GM23338 (cell line): ENCODE data around the gene CENPE. TPM values are rescaled to one million over a fixed set of nuclear protein-coding genes. Genes with fewer than 3 reads are reported as not detected.

Experiments used
- ATAC-seq: fragments of 200-7000 bp; cut with Tn5 transposase; 3 replicates; pipeline ENCODE4 v1.9.1; 2020
- DNase-seq: peaks from one replicate; pipeline ENCODE4 v3.0.0-alpha.2; 2015; ENCODE audit warnings: low spot score
- H2AFZ ChIP-seq: fragments of 200-600 bp; sonication (generic); 2 replicates; pipeline ENCODE4 v1.8.0; 2016; ENCODE audit warnings: antibody characterized with exemption, mild to moderate bottlenecking, moderate library complexity
- H3F3A ChIP-seq: fragments of 200-600 bp; sonication (generic); replicated peaks from 2 replicates; pipeline ENCODE4 v1.8.0; 2017; ENCODE audit warnings: antibody characterized with exemption, mixed run types, low read depth
- H3K27ac ChIP-seq: fragments of 200-600 bp; sonication (generic); 2 replicates; pipeline ENCODE4 v1.6.1; 2016; ENCODE audit warnings: low read depth
- H3K27me3 ChIP-seq: fragments of 200-600 bp; sonication (generic); 2 replicates; pipeline ENCODE4 v1.8.0; 2016; ENCODE audit warnings: mild to moderate bottlenecking, mixed run types, moderate library complexity; ENCODE audit not compliant: insufficient read depth
- H3K36me3 ChIP-seq: fragments of 200-600 bp; sonication (generic); 2 replicates; pipeline ENCODE4 v1.8.0; 2016; ENCODE audit warnings: mild to moderate bottlenecking; ENCODE audit not compliant: insufficient read depth
- H3K4me1 ChIP-seq: fragments of 200-600 bp; sonication (generic); 2 replicates; pipeline ENCODE4 v1.8.0; 2016; ENCODE audit warnings: mild to moderate bottlenecking, moderate library complexity; ENCODE audit not compliant: insufficient read depth
- H3K4me2 ChIP-seq: fragments of 200-600 bp; sonication (generic); 2 replicates; pipeline ENCODE4 v1.7.1; 2017; ENCODE audit warnings: mixed run types
- H3K4me3 ChIP-seq: fragments of 200-600 bp; sonication (generic); 2 replicates; pipeline ENCODE4 v1.6.1; 2016; ENCODE audit warnings: mixed run types
- H3K79me2 ChIP-seq: fragments of 200-600 bp; sonication (generic); replicated peaks from 2 replicates; pipeline ENCODE4 v1.8.0; 2017; ENCODE audit warnings: mild to moderate bottlenecking; ENCODE audit not compliant: insufficient read depth
- H3K9me2 ChIP-seq: fragments of 200-600 bp; sonication (generic); 2 replicates; pipeline ENCODE4 v1.8.0; 2017; ENCODE audit not compliant: insufficient read depth
- H4K20me1 ChIP-seq: fragments of 200-600 bp; sonication (generic); replicated peaks from 2 replicates; pipeline ENCODE4 v1.8.0; 2017; ENCODE audit warnings: mild to moderate bottlenecking; ENCODE audit not compliant: insufficient read depth
- H3K27ac Mint-ChIP-seq: 2 replicates; pipeline ENCODE4 v1.8.0; 2020; ENCODE audit warnings: inconsistent platforms, mild to moderate bottlenecking, moderate library complexity, mixed read lengths
- H3K27me3 Mint-ChIP-seq: 3 replicates; pipeline ENCODE4 v1.8.0; 2022; ENCODE audit warnings: low read depth, mild to moderate bottlenecking, moderate library complexity, mixed read lengths, inconsistent platforms; ENCODE audit not compliant: insufficient read depth, poor library complexity
- H3K36me3 Mint-ChIP-seq: 3 replicates; pipeline ENCODE4 v1.8.0; 2021; ENCODE audit warnings: low read depth, mild to moderate bottlenecking, inconsistent platforms, moderate library complexity, mixed read lengths
- H3K4me1 Mint-ChIP-seq: 3 replicates; pipeline ENCODE4 v1.8.0; 2020; ENCODE audit warnings: mild to moderate bottlenecking, inconsistent platforms, mixed read lengths
- H3K4me3 Mint-ChIP-seq: 3 replicates; pipeline ENCODE4 v1.8.0; 2021; ENCODE audit warnings: moderate library complexity, mild to moderate bottlenecking, inconsistent platforms, mixed read lengths
- H3K9me3 Mint-ChIP-seq: 3 replicates; pipeline ENCODE4 v1.8.0; 2020; ENCODE audit warnings: moderate library complexity, mild to moderate bottlenecking, inconsistent platforms, mixed read lengths
- CREB1 ChIP-seq: fragments of 250-450 bp; sonication (Bioruptor Pico); IDR thresholded peaks from 2 replicates; pipeline ENCODE4 v1.5.0; 2020; ENCODE audit warnings: low read depth, mild to moderate bottlenecking, moderate library complexity
- CTCF ChIP-seq, 2 experiments: fragments of 200-600 bp in 1 of 2; sonication (generic) in 1 of 2; conservative IDR thresholded peaks; 2 replicates each; pipeline versions ENCODE4 v1.5.1 to v1.6.1; 2016 to 2017; ENCODE audit warnings: antibody characterized with exemption in 2 of 2, low read depth in 2 of 2, mild to moderate bottlenecking in 2 of 2, moderate library complexity in 1 of 2
- ETS1 ChIP-seq: IDR thresholded peaks from 2 replicates; pipeline ENCODE4 v1.6.1; 2016; ENCODE audit warnings: antibody characterized with exemption
- EZH2 ChIP-seq: fragments of 200-600 bp; sonication (generic); IDR thresholded peaks from one replicate; pipeline ENCODE4 v1.8.0; 2017; ENCODE audit warnings: antibody characterized with exemption, mild to moderate bottlenecking, low read depth; ENCODE audit not compliant: unreplicated experiment
- EZH2phosphoT487 ChIP-seq: fragments of 200-600 bp; sonication (generic); IDR thresholded peaks from one replicate; pipeline ENCODE4 v1.8.1; 2018; ENCODE audit warnings: antibody characterized with exemption; ENCODE audit not compliant: unreplicated experiment
- STAT1 ChIP-seq: IDR thresholded peaks from one replicate; pipeline ENCODE4 v1.6.1; 2016; ENCODE audit warnings: antibody characterized with exemption; ENCODE audit not compliant: unreplicated experiment
- ZNF114 ChIP-seq: fragments of 250-450 bp; sonication (Bioruptor Pico); IDR thresholded peaks from 2 replicates; pipeline ENCODE4 v1.5.0; 2020; ENCODE audit warnings: mild to moderate bottlenecking, moderate library complexity
- ZNF462 ChIP-seq: fragments of 250-450 bp; sonication (Bioruptor Pico); IDR thresholded peaks from 2 replicates; pipeline ENCODE4 v1.5.0; 2020; ENCODE audit warnings: mild to moderate bottlenecking, moderate library complexity
- polyA plus RNA-seq: library from polyadenylated mRNA; unstranded; fragments of >200 nt; fragmentation: Nextera tagmentation; extraction: Ambion mirVana; gene quantifications from 2 replicates; pipeline ENCODE4 v1.2.1, GENCODE V29; 2016
- total RNA-seq: library from RNA; depleted of rRNA; stranded (reverse); fragments of >200 nt; shearing (Covaris generic); gene quantifications from 2 replicates; pipeline ENCODE4 v1.2.3, GENCODE V29; 2014

The CENPE gene
- total and polyA plus RNA-seq, 2 experiments from 2014 or later = 42.2 to 46.7 TPM

GRCh38 chr4:103091601-103092223 is 106.4 kb downstream of the CENPE start:
- Histone ChIP-seq H3K79me2 (no peaks in the 10 kb centered on the region), H3K4me2 (no peak overlapping the region), H2AFZ (no peak overlapping the region), H3K4me3 (no peak overlapping the region), H3K27me3 (no peaks in the 10 kb centered on the region), H3F3A (no peaks in the 10 kb centered on the region), H3K4me1 (no peaks in the 10 kb centered on the region), H3K9me2 (no peaks in the 10 kb centered on the region), H3K27ac (no peak overlapping the region), H3K36me3 (peaks cover 7% of the 10 kb centered on the region), H4K20me1 (no peaks in the 10 kb centered on the region)
- ATAC-seq = peak; percentile 55
- Mint-ChIP-seq H3K27ac (no peak overlapping the region), H3K36me3 (peaks cover 24% of the 10 kb centered on the region), H3K4me3 (no peak overlapping the region), H3K27me3 (peaks cover 2% of the 10 kb centered on the region), H3K9me3 (no peaks in the 10 kb centered on the region), H3K4me1 (no peaks in the 10 kb centered on the region)
- peak; percentile 81 to 83 for TF ChIP-seq CTCF (conservative IDR thresholded peaks at IDR 0.05; ENCODE audit: low read depth in 2 of 2)
- no peak for TF ChIP-seq EZH2phosphoT487
- DNase-seq = peak; percentile 77

- DNase-seq (no peak), ATAC-seq (no peak)
- no peaks in the 10 kb centered on the region for H3F3A ChIP-seq
- Mint-ChIP-seq H3K4me1 (no peaks in the 10 kb centered on the region), H3K36me3 (peaks cover 28% of the 10 kb centered on the region), H3K9me3 (no peaks in the 10 kb centered on the region), H3K27ac (no peak overlapping the region), H3K4me3 (no peak overlapping the region), H3K27me3 (peaks cover 2% of the 10 kb centered on the region)
- no peak overlapping the region for H2AFZ ChIP-seq
- no peaks in the 10 kb centered on the region for H3K4me1 ChIP-seq
- TF ChIP-seq EZH2phosphoT487 (no peak), EZH2 (no peak), STAT1 (no peak), ZNF462 (CRISPR knock-in tag) (no peak), ETS1 (no peak), CTCF (conservative IDR thresholded peaks at IDR 0.05; ENCODE audit: low read depth in 2 of 2) (no peak), CREB1 (no peak), ZNF114 (CRISPR knock-in tag) (no peak)
- no peaks in the 10 kb centered on the region for H3K9me2 ChIP-seq
- no peaks in the 10 kb centered on the region for H4K20me1 ChIP-seq
- H3K4me2 ChIP-seq = no peak overlapping the region
- no peak overlapping the region for H3K27ac ChIP-seq
- no peaks in the 10 kb centered on the region for H3K27me3 ChIP-seq
- H3K79me2 ChIP-seq = no peaks in the 10 kb centered on the region
- H3K36me3 ChIP-seq = peaks cover 7% of the 10 kb centered on the region
- H3K4me3 ChIP-seq = no peak overlapping the region
Measured at GRCh38 chr4:103089481-103089880, 108.7 kb downstream of the CENPE start.
